GM19238 (cell line): ENCODE measurements around the gene PTPRG.

Experiments used
- DNase-seq: peaks from one replicate; pipeline ENCODE4 v3.0.0; 2011; ENCODE audit warnings: low spot score; ENCODE audit not compliant: insufficient read length

The PTPRG gene

GRCh38 chr3:62300617-62301016 is 739.2 kb downstream of the PTPRG start:
- no peak for DNase-seq

- DNase-seq = no peak
Observed at GRCh38 chr3:62312201-62312600, 750.8 kb downstream of the PTPRG start.

GRCh38 chr3:62316525-62316924 is 755.2 kb downstream of the PTPRG start:
- no peak for DNase-seq

GRCh38 chr3:62318365-62318751 is 757.0 kb downstream of the PTPRG start:
- DNase-seq = no peak

- DNase-seq = no peak
Observed at GRCh38 chr3:62318752-62319569, 757.6 kb downstream of the PTPRG start.

- DNase-seq = no peak
Observed at GRCh38 chr3:62319570-62320243, 758.3 kb downstream of the PTPRG start.

- no peak for DNase-seq
Observed at GRCh38 chr3:62323241-62323640, 761.9 kb downstream of the PTPRG start.

- DNase-seq = no peak
Observed at GRCh38 chr3:62325896-62326295, 764.5 kb downstream of the PTPRG start.

GRCh38 chr3:62329971-62330370 is 768.6 kb downstream of the PTPRG start:
- no peak for DNase-seq

GRCh38 chr3:62332017-62332416 is 770.6 kb downstream of the PTPRG start:
- DNase-seq = no peak

- no peak for DNase-seq
Observed at GRCh38 chr3:62332835-62333244, 771.5 kb downstream of the PTPRG start.

- DNase-seq = no peak
Observed at GRCh38 chr3:62335196-62335595, 773.8 kb downstream of the PTPRG start.

GRCh38 chr3:62343755-62344154 is 782.4 kb downstream of the PTPRG start:
- no peak for DNase-seq
